HEK293T (cell line): ENCODE measurements around the gene UMAD1.

ENCODE experiments used
- ARNT ChIP-seq: fragments of 450-650 bp; IDR thresholded peaks from 2 replicates; pipeline ENCODE4 v1.6.1; 2017; ENCODE audit warnings: mild to moderate bottlenecking
- BHLHE40 ChIP-seq: fragments of 450-650 bp; IDR thresholded peaks from 2 replicates; pipeline ENCODE4 v1.6.1; 2016; ENCODE audit warnings: mild to moderate bottlenecking, moderate library complexity, borderline replicate concordance
- ELF4 ChIP-seq: fragments of 450-650 bp; IDR thresholded peaks from 2 replicates; pipeline ENCODE4 v1.6.1; 2017; ENCODE audit warnings: antibody characterized with exemption
- FOXM1 ChIP-seq: fragments of 450-650 bp; IDR thresholded peaks from 2 replicates; pipeline ENCODE4 v1.6.1; 2017; ENCODE audit warnings: mild to moderate bottlenecking, borderline replicate concordance
- HDGF ChIP-seq: fragments of 450-650 bp; IDR thresholded peaks from 2 replicates; pipeline ENCODE4 v1.6.1; 2017; ENCODE audit warnings: antibody characterized with exemption, borderline replicate concordance
- L3MBTL2 ChIP-seq: fragments of 450-650 bp; conservative IDR thresholded peaks from 2 replicates; pipeline ENCODE4 v1.6.1; 2016; ENCODE audit warnings: mild to moderate bottlenecking
- ZNF384 ChIP-seq: fragments of 450-650 bp; IDR thresholded peaks from 2 replicates; pipeline ENCODE4 v1.6.1; 2016

DNA sequence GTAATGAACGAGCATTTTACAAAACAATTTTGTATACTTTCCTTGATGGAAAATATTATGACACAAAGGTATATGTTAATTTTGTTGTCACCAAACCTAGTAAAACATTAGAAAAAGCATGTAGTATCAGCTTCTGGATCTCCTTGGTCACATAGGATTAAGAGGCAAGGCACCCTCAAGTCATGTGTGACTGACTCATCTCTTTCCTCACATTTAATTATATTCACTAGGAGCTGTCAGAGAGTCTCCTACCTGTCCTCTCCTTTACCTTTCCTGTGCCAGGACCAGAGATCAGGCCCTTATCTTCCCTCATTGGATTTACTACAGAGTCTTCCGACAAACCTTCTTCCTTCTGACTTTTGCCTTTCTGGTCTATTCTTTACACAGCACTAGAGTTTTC, 189.1 kb downstream of the UMAD1 start:
- TF ChIP-seq BHLHE40 (no peak), HDGF (no peak), FOXM1 (no peak), ZNF384 (no peak), ELF4 (no peak), L3MBTL2 (no peak), ARNT (no peak)
